GM12878 (cell line): ENCODE data around the gene GFOD2.

Experiments used
- BACH1 ChIP-seq: fragments of 450-650 bp; IDR thresholded peaks from 2 replicates; pipeline ENCODE4 v1.6.1; 2017; ENCODE audit warnings: mild to moderate bottlenecking, borderline replicate concordance
- CTCF ChIP-seq, 3 experiments: IDR thresholded peaks in 2 of 3; conservative IDR thresholded peaks in 1 of 3; 2 replicates each; pipeline ENCODE4 v1.5.1; 2011; ENCODE audit warnings: low read depth in 3 of 3, low read length in 3 of 3, mild to moderate bottlenecking in 3 of 3, control low read depth in 2 of 3, moderate library complexity in 2 of 3, inconsistent platforms in 1 of 3, mixed read lengths in 1 of 3; ENCODE audit not compliant: control insufficient read depth in 2 of 3, insufficient read depth in 1 of 3; ENCODE audit errors: extremely low read depth in 1 of 3
- HDGF ChIP-seq: fragments of 450-650 bp; IDR thresholded peaks from 2 replicates; pipeline ENCODE4 v1.6.1; 2016; ENCODE audit warnings: antibody characterized with exemption
- MAX ChIP-seq: IDR thresholded peaks from 2 replicates; pipeline ENCODE4 v1.6.1; 2012; ENCODE audit warnings: low read depth, low read length, improper control_type of control experiment
- POLR2A ChIP-seq: IDR thresholded peaks from 2 replicates; pipeline ENCODE4 v1.6.1; 2011; ENCODE audit warnings: low read depth, mild to moderate bottlenecking, low read length
- POLR2AphosphoS5 ChIP-seq: IDR thresholded peaks from 2 replicates; pipeline ENCODE4 v1.6.1; 2011; ENCODE audit warnings: mild to moderate bottlenecking, low read length, inconsistent platforms
- PRDM15 ChIP-seq: fragments of 450-650 bp; formaldehyde crosslinking; IDR thresholded peaks from 2 replicates; pipeline ENCODE4 v1.4.0; 2020; ENCODE audit warnings: mild to moderate bottlenecking, moderate library complexity
- SIN3A ChIP-seq: IDR thresholded peaks from 2 replicates; pipeline ENCODE4 v1.6.1; 2012; ENCODE audit warnings: low read depth, low read length, improper control_type of control experiment
- SMARCA5 ChIP-seq: fragments of 450-650 bp; IDR thresholded peaks from 2 replicates; pipeline ENCODE4 v1.6.1; 2017; ENCODE audit warnings: mild to moderate bottlenecking
- TAF1 ChIP-seq: IDR thresholded peaks from 2 replicates; pipeline ENCODE4 v1.6.1; 2011; ENCODE audit warnings: mild to moderate bottlenecking, low read depth, low read length, borderline replicate concordance
- YY1 ChIP-seq: IDR thresholded peaks from 2 replicates; pipeline ENCODE4 v1.6.1; 2011; ENCODE audit warnings: low read depth, mild to moderate bottlenecking, low read length

GRCh38 chr16:67736858-67737257, 17.7 kb upstream of the GFOD2 start:
- TF ChIP-seq TAF1, result no peak
- no peak for TF ChIP-seq BACH1
- TF ChIP-seq PRDM15 (CRISPR knock-in tag), result no peak
- TF ChIP-seq YY1, result no peak
- TF ChIP-seq CTCF (IDR thresholded peaks at IDR 0.05 in 2 of 3, conservative IDR thresholded peaks at IDR 0.05 in 1 of 3; ENCODE audit: control insufficient read depth in 2 of 3, extremely low read depth in 1 of 3, insufficient read depth in 1 of 3, low read depth in 3 of 3, low read length in 3 of 3), result no peak
- no peak for TF ChIP-seq POLR2AphosphoS5
- no peak for TF ChIP-seq MAX
- TF ChIP-seq SMARCA5, result no peak
- TF ChIP-seq HDGF, result no peak
- TF ChIP-seq SIN3A, result no peak
- TF ChIP-seq POLR2A, result no peak
